Measurements from ENCODE around the gene ATP10D. TPM values are rescaled to one million over a fixed set of nuclear protein-coding genes. Genes with fewer than 3 reads are reported as not detected.
A peak's percentile ranks its signal among the peaks of the same experiment; 100 is the strongest.

Gene ATP10D
- total and polyA plus RNA-seq, 2 donors (not counting 1 experiment from before 2014, with no cell fraction given) = 16.1 to 36.2 TPM

DNA sequence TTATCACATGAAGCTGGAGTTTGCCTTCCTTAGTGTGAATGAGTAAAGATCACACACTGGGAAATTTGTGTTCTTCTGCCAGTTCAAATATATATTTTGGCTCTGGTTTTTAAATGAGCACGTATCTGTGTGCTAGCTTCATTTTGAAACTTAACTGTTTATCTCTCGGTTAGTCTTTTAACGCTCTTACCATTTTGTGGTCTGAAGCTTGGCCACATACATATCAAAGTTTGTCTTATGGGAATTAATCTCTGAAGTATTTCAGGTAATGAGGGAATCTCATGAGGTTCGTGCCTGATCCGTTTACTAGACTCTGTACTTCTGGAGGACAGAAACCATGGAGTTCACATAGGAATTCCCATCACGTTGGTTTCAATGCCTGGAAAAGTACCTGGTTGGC lies 13.8 kb downstream of the ATP10D start:
- Histone ChIP-seq H3K79me2 (ENCODE audit: control insufficient read depth, insufficient read depth, low read length) (peaks cover 63% of the 10 kb centered on the region), H3K27me3 (replicated peaks in 1 of 4; ENCODE audit: control extremely low read depth in 1 of 4, control insufficient read depth in 3 of 4, insufficient read depth in 4 of 4, low read length in 3 of 4) (no peaks in the 10 kb centered on the region), H3K4me3 (ENCODE audit: control extremely low read depth in 1 of 5, extremely low read depth in 1 of 5, insufficient read depth in 1 of 5, low read depth in 2 of 5, low read length in 4 of 5) (peak overlapping the region in 3 of 5 experiments; percentile 15 to 55 (median 41)), H4K20me1 (ENCODE audit: control insufficient read depth, insufficient read depth, low read length, poor library complexity, severe bottlenecking) (no peaks in the 10 kb centered on the region), H3K9ac (ENCODE audit: low read length) (peak overlapping the region; percentile 50), H3K4me1 (ENCODE audit: control insufficient read depth in 2 of 2, insufficient read depth in 2 of 2, low read length in 2 of 2) (peaks cover 47% of the 10 kb centered on the region in 2 donors), H3K36me3 (replicated peaks in 1 of 2; ENCODE audit: control extremely low read depth in 1 of 2, control insufficient read depth in 1 of 2, extremely low read depth in 1 of 2, insufficient read depth in 2 of 2, low read length in 1 of 2) (no peaks in the 10 kb centered on the region), H3K4me2 (replicated peaks; ENCODE audit: low read depth, low read length, poor library complexity, severe bottlenecking) (peak overlapping the region; percentile 68), H3K27ac (ENCODE audit: low read length in 2 of 2) (peak overlapping the region; percentile 85 to 86), H2AFZ (ENCODE audit: insufficient read depth, low read depth, low read length, poor library complexity, severe bottlenecking) (peak overlapping the region; percentile 61), H3K9me3 (ENCODE audit: control extremely low read depth in 1 of 3, control insufficient read depth in 2 of 3, insufficient read depth in 1 of 3, low read length in 2 of 3) (peaks cover 0 to 4% (median 0%) of the 10 kb centered on the region in 3 donors)
- Mint-ChIP-seq H3K27me3 (no peaks in the 10 kb centered on the region), H3K4me1 (peaks cover 35% of the 10 kb centered on the region), H3K27ac (peak overlapping the region; percentile 72), H3K9me3 (ENCODE audit: insufficient read depth) (no peaks in the 10 kb centered on the region), H3K4me3 (no peak overlapping the region)
- CTCF ChIA-PET = interaction anchor here (1.0 to 2.9 kb wide), 5 partner anchors 8 to 35 kb away, joined by 3 to 13 read pairs (median 8); partner anchors contain the start of genes ATP10D and COMMD8
- DNase-seq = no peak
- intact Hi-C loops (cut with micrococcal nuclease) = loop anchor here (1.0 kb wide), 4 partner anchors 9 to 36 kb away; partner anchors contain the start of genes ATP10D and COMMD8
- no peak for ATAC-seq (ENCODE audit: low read depth)
- WGBS (ENCODE audit: insufficient coverage) = 11% methylated on average over 4 of the region's 6 CpGs
- TF ChIP-seq EZH2 (IDR thresholded peaks at IDR 0.05; ENCODE audit: borderline replicate concordance, insufficient read depth, low read depth, low read length, poor library complexity, severe bottlenecking) = no peak
- POLR2A ChIA-PET = interaction anchor here (1.2 kb wide), 1 partner anchor 36 kb away, joined by 4 read pairs; the partner anchor contains the start of gene COMMD8

GRCh38 chr4:47499700-47500099 lies 14.6 kb downstream of the ATP10D start:
- Mint-ChIP-seq H3K4me3 (no peak overlapping the region), H3K9me3 (ENCODE audit: insufficient read depth) (no peaks in the 10 kb centered on the region), H3K27me3 (no peaks in the 10 kb centered on the region), H3K4me1 (peaks cover 34% of the 10 kb centered on the region), H3K27ac (no peak overlapping the region)
- Histone ChIP-seq H3K36me3 (replicated peaks in 1 of 2; ENCODE audit: control extremely low read depth in 1 of 2, control insufficient read depth in 1 of 2, extremely low read depth in 1 of 2, insufficient read depth in 2 of 2, low read length in 1 of 2) (no peaks in the 10 kb centered on the region), H3K4me3 (ENCODE audit: control extremely low read depth in 1 of 5, extremely low read depth in 1 of 5, insufficient read depth in 1 of 5, low read depth in 2 of 5, low read length in 4 of 5) (peak overlapping the region in 3 of 5 experiments; percentile 17 to 55 (median 38)), H2AFZ (ENCODE audit: insufficient read depth, low read depth, low read length, poor library complexity, severe bottlenecking) (peak overlapping the region; percentile 61), H3K27me3 (replicated peaks in 1 of 4; ENCODE audit: control extremely low read depth in 1 of 4, control insufficient read depth in 3 of 4, insufficient read depth in 4 of 4, low read length in 3 of 4) (no peaks in the 10 kb centered on the region), H3K9me3 (ENCODE audit: control extremely low read depth in 1 of 3, control insufficient read depth in 2 of 3, insufficient read depth in 1 of 3, low read length in 2 of 3) (peaks cover 0 to 8% (median 0%) of the 10 kb centered on the region in 3 donors), H3K9ac (ENCODE audit: low read length) (peak overlapping the region; percentile 50), H3K79me2 (ENCODE audit: control insufficient read depth, insufficient read depth, low read length) (peaks cover 63% of the 10 kb centered on the region), H3K4me2 (replicated peaks; ENCODE audit: low read depth, low read length, poor library complexity, severe bottlenecking) (peak overlapping the region; percentile 68), H3K27ac (ENCODE audit: low read length in 2 of 2) (peak overlapping the region; percentile 85 to 86), H3K4me1 (ENCODE audit: control insufficient read depth in 2 of 2, insufficient read depth in 2 of 2, low read length in 2 of 2) (peaks cover 44% of the 10 kb centered on the region in 2 donors), H4K20me1 (ENCODE audit: control insufficient read depth, insufficient read depth, low read length, poor library complexity, severe bottlenecking) (no peaks in the 10 kb centered on the region)
- intact Hi-C loops (cut with micrococcal nuclease) = loop anchor here (1.0 kb wide), 4 partner anchors 9 to 36 kb away; partner anchors contain the start of genes ATP10D and COMMD8
- ATAC-seq (ENCODE audit: low read depth) (peak; percentile 77), DNase-seq (peak; percentile 57)
- no CpG with 5 or more reads among the region's 2 CpGs for WGBS (ENCODE audit: insufficient coverage)
- no peak for TF ChIP-seq EZH2 (IDR thresholded peaks at IDR 0.05; ENCODE audit: borderline replicate concordance, insufficient read depth, low read depth, low read length, poor library complexity, severe bottlenecking)
- TF ChIP-seq, protein P1, sequence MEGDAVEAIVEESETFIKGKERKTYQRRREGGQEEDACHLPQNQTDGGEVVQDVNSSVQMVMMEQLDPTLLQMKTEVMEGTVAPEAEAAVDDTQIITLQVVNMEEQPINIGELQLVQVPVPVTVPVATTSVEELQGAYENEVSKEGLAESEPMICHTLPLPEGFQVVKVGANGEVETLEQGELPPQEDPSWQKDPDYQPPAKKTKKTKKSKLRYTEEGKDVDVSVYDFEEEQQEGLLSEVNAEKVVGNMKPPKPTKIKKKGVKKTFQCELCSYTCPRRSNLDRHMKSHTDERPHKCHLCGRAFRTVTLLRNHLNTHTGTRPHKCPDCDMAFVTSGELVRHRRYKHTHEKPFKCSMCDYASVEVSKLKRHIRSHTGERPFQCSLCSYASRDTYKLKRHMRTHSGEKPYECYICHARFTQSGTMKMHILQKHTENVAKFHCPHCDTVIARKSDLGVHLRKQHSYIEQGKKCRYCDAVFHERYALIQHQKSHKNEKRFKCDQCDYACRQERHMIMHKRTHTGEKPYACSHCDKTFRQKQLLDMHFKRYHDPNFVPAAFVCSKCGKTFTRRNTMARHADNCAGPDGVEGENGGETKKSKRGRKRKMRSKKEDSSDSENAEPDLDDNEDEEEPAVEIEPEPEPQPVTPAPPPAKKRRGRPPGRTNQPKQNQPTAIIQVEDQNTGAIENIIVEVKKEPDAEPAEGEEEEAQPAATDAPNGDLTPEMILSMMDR (IDR thresholded peaks at IDR 0.05) = no peak
- ChIA-PET CTCF (interaction anchor here (0.5 to 2.9 kb wide), 5 partner anchors 10 to 37 kb away, joined by 3 to 13 read pairs (median 8); partner anchors contain the start of genes ATP10D and COMMD8), POLR2A (interaction anchor here (1.2 kb wide), 1 partner anchor 36 kb away, joined by 4 read pairs; the partner anchor contains the start of gene COMMD8)
